Stimulated activated CD8-positive, alpha-beta memory T cell treated with anti-CD3 and anti-CD28 coated beads, Interleukin-15, amount 100 ng/mL, for 1 hour (primary cell): ENCODE measurements around the gene ANKRD27.
A peak's percentile ranks its signal among the peaks of the same experiment; 100 is the strongest.
"Not testable (repeated sequence)": the region's sequence is repeated elsewhere in the genome, so short reads cannot be mapped to it uniquely, and the experiment has no call there.

Experiments used
- DNase-seq: peaks from one replicate; pipeline ENCODE4 v3.0.0-alpha.2; 2020; ENCODE audit warnings: low read depth

The ANKRD27 gene

GRCh38 chr19:32688311-32688710 lies 13.3 kb upstream of the ANKRD27 start:
- DNase-seq = no peak

GRCh38 chr19:32687681-32688080 lies 12.7 kb upstream of the ANKRD27 start:
- no peak for DNase-seq

GRCh38 chr19:32686847-32687475 lies 12.0 kb upstream of the ANKRD27 start:
- no peak for DNase-seq

- no peak for DNase-seq
These were observed 7.3 kb upstream of the ANKRD27 start for GRCh38 chr19:32682317-32682716.

- no peak for DNase-seq
These were observed 6.0 kb upstream of the ANKRD27 start for GRCh38 chr19:32680986-32681385.

- no peak for DNase-seq
These were observed 2.7 kb upstream of the ANKRD27 start for GRCh38 chr19:32677657-32678056.

- DNase-seq = no peak
These were observed 1.9 kb upstream of the ANKRD27 start for GRCh38 chr19:32676895-32677359.

GRCh38 chr19:32676186-32676894 lies 1.4 kb upstream of the ANKRD27 start:
- DNase-seq = no peak

GRCh38 chr19:32675720-32676185 lies 773 bp upstream of the ANKRD27 start, which contains the start of gene RGS9BP:
RGS9BP (plus strand) TSS chr19:32675848; CDS start chr19:32676264, 416 bp downstream.
- peak; percentile 29 for DNase-seq

GRCh38 chr19:32674153-32674930 lies 638 bp downstream of the ANKRD27 start:
- DNase-seq = no peak

- DNase-seq = no peak
These were observed 1.4 kb downstream of the ANKRD27 start for GRCh38 chr19:32673573-32673972.

- no peak for DNase-seq
These were observed 2.1 kb downstream of the ANKRD27 start for GRCh38 chr19:32672841-32673240.

GRCh38 chr19:32671883-32672593 lies 2.9 kb downstream of the ANKRD27 start:
- DNase-seq = no peak

- DNase-seq = no peak
These were observed 5.7 kb downstream of the ANKRD27 start for GRCh38 chr19:32669310-32669709.

GRCh38 chr19:32666084-32666483 lies 8.9 kb downstream of the ANKRD27 start:
- DNase-seq = no peak

- no peak for DNase-seq
These were observed 12.8 kb downstream of the ANKRD27 start for GRCh38 chr19:32662186-32662585.

- no peak for DNase-seq
These were observed 13.7 kb downstream of the ANKRD27 start for GRCh38 chr19:32661318-32661717.

GRCh38 chr19:32658527-32658926 lies 16.5 kb downstream of the ANKRD27 start:
- DNase-seq = no peak

- DNase-seq = no peak
These were observed 16.9 kb downstream of the ANKRD27 start for GRCh38 chr19:32658075-32658474.

- not testable (repeated sequence) for DNase-seq
These were observed 18.6 kb downstream of the ANKRD27 start for GRCh38 chr19:32656379-32656778.

- DNase-seq = no peak
These were observed 21.4 kb downstream of the ANKRD27 start for GRCh38 chr19:32653599-32653915.
